Tibial artery (tissue), 4 donors: ENCODE data around the gene ATP13A3.

Experiments
- DNase-seq, 2 donors: peaks; one replicate each; pipeline ENCODE4 v3.0.0-alpha.2; 2019
- H3K27ac ChIP-seq, 2 donors: fragments of 200-600 bp; sonication (generic) in 1 of 2; 1 replicate in 1 of 2; 2 replicates in 1 of 2; pipeline ENCODE4 v1.5.1; 2018 to 2019; ENCODE audit warnings: mild to moderate bottlenecking in 1 of 2
- H3K27me3 ChIP-seq, 2 donors: fragments of 200-600 bp; sonication (generic) in 1 of 2; one replicate each; pipeline versions ENCODE4 v1.5.1 to v1.6.0; 2016 to 2019
- H3K36me3 ChIP-seq, 3 donors: fragments of 200-600 bp; sonication (generic) in 2 of 3; one replicate each; pipeline ENCODE4 v1.5.1; 2016 to 2019; ENCODE audit warnings: mild to moderate bottlenecking in 2 of 3
- H3K4me1 ChIP-seq, 4 donors: fragments of 200-600 bp; sonication (generic) in 2 of 4; 1 replicate in 3 of 4; 2 replicates in 1 of 4; pipeline ENCODE4 v1.5.1; 2016 to 2019
- H3K4me3 ChIP-seq, 2 donors: fragments of 200-600 bp; sonication (generic) in 1 of 2; 1 replicate in 1 of 2; 2 replicates in 1 of 2; pipeline ENCODE4 v1.5.1; 2018 to 2019; ENCODE audit warnings: mild to moderate bottlenecking in 2 of 2
- H3K9me3 ChIP-seq, 3 donors: fragments of 200-600 bp; sonication (generic) in 1 of 3; one replicate each; pipeline ENCODE4 v1.5.1; 2016 to 2019
- intact Hi-C: fragments of 100-400 bp; cut with DNase I; formaldehyde crosslinking; loops from one replicate; pipeline ENCODE4 v1.15.0; 2023; ENCODE audit warnings: low total_unique reads
- TF ChIP-seq, protein P1 (sequence below), 2 experiments: fragments of 200-600 bp in 1 of 2; fragments of 450-650 bp in 1 of 2; IDR thresholded peaks; one replicate each; pipeline ENCODE4 v1.5.1; 2017 to 2019; ENCODE audit warnings: antibody characterized with exemption in 2 of 2, mild to moderate bottlenecking in 1 of 2, moderate library complexity in 1 of 2

The ATP13A3 gene

DNA sequence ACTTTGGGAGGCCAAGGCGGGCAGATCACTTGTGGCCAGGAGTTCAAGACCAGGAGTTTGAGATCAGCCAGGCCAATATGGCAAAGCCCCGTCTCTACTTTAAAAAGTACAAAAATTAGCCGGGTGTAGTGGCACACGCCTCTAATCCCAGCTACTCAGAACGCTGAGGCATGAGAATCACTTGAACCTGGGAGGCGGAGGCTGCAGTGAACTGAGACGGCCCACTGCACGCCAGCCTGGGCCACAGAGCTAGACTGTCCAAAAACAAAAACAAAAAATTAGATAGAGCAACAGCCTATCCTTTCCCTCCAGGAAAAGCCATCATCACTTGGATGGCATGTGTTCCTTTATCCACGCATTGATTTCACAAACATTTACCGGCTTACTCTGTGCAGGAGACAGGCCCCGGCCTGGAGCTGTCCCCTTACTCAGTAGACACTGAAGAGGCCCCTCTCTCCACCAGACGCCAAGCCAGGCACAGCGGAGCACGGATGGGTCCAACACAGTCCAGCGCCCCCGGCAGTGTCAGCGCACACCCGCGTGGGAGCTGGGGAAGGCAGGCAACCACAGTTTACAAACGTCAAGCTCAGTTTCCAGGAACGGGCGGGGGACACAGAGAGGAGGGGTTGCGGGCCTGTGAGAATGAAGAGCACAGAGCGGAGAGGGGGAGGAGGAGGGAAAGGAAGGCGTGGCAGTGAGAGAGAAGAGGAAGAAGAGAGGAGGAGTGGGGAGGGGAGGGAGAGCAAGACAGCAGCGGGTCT, 90.8 kb downstream of the ATP13A3 start:
- Histone ChIP-seq H3K4me3 (no peak overlapping the region), H3K9me3 (no peaks in the 10 kb centered on the region), H3K4me1 (peaks cover 0 to 22% (median 17%) of the 10 kb centered on the region in 4 donors), H3K36me3 (no peaks in the 10 kb centered on the region), H3K27me3 (peaks cover 0 to 23% of the 10 kb centered on the region in 2 donors), H3K27ac (no peak overlapping the region)
- TF ChIP-seq, protein P1, sequence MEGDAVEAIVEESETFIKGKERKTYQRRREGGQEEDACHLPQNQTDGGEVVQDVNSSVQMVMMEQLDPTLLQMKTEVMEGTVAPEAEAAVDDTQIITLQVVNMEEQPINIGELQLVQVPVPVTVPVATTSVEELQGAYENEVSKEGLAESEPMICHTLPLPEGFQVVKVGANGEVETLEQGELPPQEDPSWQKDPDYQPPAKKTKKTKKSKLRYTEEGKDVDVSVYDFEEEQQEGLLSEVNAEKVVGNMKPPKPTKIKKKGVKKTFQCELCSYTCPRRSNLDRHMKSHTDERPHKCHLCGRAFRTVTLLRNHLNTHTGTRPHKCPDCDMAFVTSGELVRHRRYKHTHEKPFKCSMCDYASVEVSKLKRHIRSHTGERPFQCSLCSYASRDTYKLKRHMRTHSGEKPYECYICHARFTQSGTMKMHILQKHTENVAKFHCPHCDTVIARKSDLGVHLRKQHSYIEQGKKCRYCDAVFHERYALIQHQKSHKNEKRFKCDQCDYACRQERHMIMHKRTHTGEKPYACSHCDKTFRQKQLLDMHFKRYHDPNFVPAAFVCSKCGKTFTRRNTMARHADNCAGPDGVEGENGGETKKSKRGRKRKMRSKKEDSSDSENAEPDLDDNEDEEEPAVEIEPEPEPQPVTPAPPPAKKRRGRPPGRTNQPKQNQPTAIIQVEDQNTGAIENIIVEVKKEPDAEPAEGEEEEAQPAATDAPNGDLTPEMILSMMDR (IDR thresholded peaks at IDR 0.05), result no peak
- DNase-seq, result peak; percentile 53 to 60
- intact Hi-C loops, result no loop called here

DNA sequence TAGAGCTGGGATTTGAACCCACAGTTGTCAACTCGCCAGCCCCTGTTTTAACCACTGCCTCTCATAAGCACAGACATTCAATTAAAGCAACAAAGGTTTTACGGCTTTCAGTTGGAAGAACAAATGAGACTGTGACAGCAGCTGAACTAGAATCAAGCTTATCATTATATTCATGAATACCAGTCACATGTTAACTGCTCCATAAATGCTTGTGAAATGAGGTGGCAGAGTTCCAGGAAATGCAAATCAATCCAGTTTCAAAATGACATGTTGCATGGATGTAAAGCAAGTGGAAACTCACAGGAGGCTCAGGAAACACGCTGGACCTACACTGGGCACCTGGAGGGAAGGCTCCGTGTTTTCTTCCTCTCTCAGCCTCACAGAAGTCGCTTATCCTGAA, 91.6 kb downstream of the ATP13A3 start:
- no peak overlapping the region for H3K4me3 ChIP-seq
- no peak overlapping the region for H3K27ac ChIP-seq
- intact Hi-C loops, result no loop called here
- H3K27me3 ChIP-seq, result peaks cover 0 to 23% of the 10 kb centered on the region in 2 donors
- H3K36me3 ChIP-seq, result no peaks in the 10 kb centered on the region
- TF ChIP-seq, protein P1 (IDR thresholded peaks at IDR 0.05), result no peak
- no peaks in the 10 kb centered on the region for H3K9me3 ChIP-seq
- H3K4me1 ChIP-seq, result peaks cover 0 to 22% (median 17%) of the 10 kb centered on the region in 4 donors
- no peak for DNase-seq

DNA sequence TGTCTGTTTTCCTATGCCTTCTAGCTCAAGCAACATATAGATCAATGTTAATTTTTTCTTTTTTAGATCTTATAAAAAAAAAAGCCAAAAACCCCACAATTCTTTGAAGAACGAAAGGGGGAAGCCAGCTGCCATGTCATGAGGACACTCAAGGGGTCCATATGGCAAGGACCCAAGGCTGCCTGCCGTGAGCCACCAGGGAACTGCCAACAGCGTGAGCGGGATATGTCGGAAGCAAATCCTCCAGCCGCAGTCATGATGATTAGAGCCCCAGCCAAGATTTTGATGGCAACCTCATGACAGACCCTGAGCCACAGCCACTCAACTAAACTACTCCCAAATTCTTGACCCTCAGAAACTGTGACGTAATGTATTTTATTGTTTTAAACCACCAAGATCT, 94.2 kb downstream of the ATP13A3 start:
- DNase-seq, result peak; percentile 9 to 52
- Histone ChIP-seq H3K27ac (no peak overlapping the region), H3K36me3 (no peaks in the 10 kb centered on the region), H3K27me3 (peaks cover 0 to 27% of the 10 kb centered on the region in 2 donors), H3K9me3 (no peaks in the 10 kb centered on the region), H3K4me3 (no peak overlapping the region), H3K4me1 (peaks cover 0 to 12% (median 10%) of the 10 kb centered on the region in 4 donors)
- TF ChIP-seq, protein P1 (IDR thresholded peaks at IDR 0.05), result no peak
- intact Hi-C loops, result no loop called here

DNA sequence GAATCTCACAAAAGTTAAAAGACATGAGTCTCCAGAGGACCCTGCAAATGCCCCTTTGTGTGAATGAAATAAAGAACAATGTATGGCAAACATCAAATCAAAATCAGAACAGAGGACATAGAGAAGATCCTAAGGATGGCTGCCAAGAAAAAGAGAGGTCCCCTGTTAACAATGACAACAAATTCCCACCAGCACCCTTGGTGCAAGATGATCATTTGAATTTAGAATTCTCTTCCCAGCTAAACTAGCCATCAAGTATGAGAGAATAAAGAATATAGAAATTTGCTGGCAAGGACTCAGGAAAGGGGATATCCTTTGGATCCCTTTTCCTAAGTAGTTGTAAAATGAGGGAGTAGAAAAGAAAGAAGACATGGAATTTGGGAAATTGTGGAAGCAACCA, 96.0 kb downstream of the ATP13A3 start:
- peaks cover 0 to 23% of the 10 kb centered on the region in 2 donors for H3K27me3 ChIP-seq
- TF ChIP-seq, protein P1 (IDR thresholded peaks at IDR 0.05), result no peak
- intact Hi-C loops, result no loop called here
- DNase-seq, result no peak
- H3K4me3 ChIP-seq, result no peak overlapping the region
- H3K36me3 ChIP-seq, result no peaks in the 10 kb centered on the region
- H3K9me3 ChIP-seq, result no peaks in the 10 kb centered on the region
- no peak overlapping the region for H3K27ac ChIP-seq
- H3K4me1 ChIP-seq, result no peaks in the 10 kb centered on the region

DNA sequence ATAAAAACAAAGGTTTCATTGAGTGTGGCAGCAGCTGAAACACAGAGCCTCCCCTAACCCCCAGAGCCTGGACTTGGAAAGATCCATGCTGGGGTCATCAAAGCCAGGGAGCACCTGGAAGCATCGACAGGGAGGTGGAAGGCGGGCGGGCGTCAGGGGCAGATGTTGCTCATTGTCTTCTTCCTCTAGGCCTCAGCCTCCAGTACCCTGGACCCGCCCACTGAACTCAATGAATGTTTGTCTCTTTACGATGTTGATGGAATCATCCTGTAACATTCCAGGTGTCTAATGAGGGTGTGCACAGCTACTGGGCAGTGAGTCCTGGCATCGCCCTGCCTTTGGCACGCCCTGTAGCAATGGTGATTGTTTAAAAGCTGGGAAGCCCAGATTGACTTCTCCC, 97.5 kb downstream of the ATP13A3 start:
- Histone ChIP-seq H3K4me1 (no peaks in the 10 kb centered on the region), H3K27me3 (peaks cover 0 to 28% of the 10 kb centered on the region in 2 donors), H3K36me3 (no peaks in the 10 kb centered on the region), H3K9me3 (no peaks in the 10 kb centered on the region), H3K27ac (no peak overlapping the region), H3K4me3 (no peak overlapping the region)
- DNase-seq, result peak; percentile 13 to 21
- intact Hi-C loops, result no loop called here
- TF ChIP-seq, protein P1 (IDR thresholded peaks at IDR 0.05), result no peak
